Epithelial cell of esophagus (primary cell): Measurements from ENCODE around the gene TTC27.
"Not testable (repeated sequence)": the region's sequence is repeated elsewhere in the genome, so short reads cannot be mapped to it uniquely, and the experiment has no call there.

ENCODE experiments used
- DNase-seq: peaks from one replicate; pipeline ENCODE4 v3.0.0; 2010; ENCODE audit warnings: low read depth
- H3K4me3 ChIP-seq: 2 replicates; pipeline ENCODE4 v1.5.1; 2011; ENCODE audit warnings: mild to moderate bottlenecking, low read length, control low read depth
- TF ChIP-seq, protein P1 (sequence below): IDR thresholded peaks from 2 replicates; pipeline ENCODE4 v1.5.1; 2011; ENCODE audit warnings: low read depth, mild to moderate bottlenecking, low read length, control low read depth, inconsistent platforms; ENCODE audit not compliant: insufficient read depth; ENCODE audit errors: missing control alignments

TTC27 gene

DNA sequence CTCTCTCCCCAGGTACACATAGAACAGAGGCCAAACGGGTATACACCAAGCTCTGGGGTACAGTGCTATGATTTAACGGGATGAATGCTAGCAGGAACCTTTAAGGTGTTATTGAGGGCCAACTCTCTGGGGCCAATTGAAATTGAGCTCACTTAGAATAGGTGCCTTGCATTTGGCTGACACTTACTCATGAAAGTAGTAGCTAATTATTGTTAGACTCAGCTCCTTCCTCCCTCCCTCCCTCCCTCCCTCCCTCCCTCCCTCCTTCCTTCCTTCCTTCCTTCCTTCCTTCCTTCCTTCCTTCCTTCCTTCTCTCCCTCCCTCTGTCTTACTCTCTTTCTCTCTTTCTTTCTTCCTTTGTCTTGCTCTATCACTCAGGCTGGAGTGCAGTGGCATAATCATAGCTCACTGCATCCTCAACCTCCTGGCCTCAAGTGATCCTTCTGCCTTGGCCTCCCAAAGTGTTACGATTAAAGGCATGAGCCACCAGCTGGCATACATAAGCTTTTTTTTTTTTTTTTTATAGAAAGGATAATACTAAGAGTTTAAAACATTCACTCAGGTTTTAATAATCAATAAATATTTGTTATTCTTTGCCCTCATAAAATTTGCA, 95.7 kb downstream of the TTC27 start:
- TF ChIP-seq, protein P1, sequence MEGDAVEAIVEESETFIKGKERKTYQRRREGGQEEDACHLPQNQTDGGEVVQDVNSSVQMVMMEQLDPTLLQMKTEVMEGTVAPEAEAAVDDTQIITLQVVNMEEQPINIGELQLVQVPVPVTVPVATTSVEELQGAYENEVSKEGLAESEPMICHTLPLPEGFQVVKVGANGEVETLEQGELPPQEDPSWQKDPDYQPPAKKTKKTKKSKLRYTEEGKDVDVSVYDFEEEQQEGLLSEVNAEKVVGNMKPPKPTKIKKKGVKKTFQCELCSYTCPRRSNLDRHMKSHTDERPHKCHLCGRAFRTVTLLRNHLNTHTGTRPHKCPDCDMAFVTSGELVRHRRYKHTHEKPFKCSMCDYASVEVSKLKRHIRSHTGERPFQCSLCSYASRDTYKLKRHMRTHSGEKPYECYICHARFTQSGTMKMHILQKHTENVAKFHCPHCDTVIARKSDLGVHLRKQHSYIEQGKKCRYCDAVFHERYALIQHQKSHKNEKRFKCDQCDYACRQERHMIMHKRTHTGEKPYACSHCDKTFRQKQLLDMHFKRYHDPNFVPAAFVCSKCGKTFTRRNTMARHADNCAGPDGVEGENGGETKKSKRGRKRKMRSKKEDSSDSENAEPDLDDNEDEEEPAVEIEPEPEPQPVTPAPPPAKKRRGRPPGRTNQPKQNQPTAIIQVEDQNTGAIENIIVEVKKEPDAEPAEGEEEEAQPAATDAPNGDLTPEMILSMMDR, result no peak
- no peak overlapping the region for H3K4me3 ChIP-seq

DNA sequence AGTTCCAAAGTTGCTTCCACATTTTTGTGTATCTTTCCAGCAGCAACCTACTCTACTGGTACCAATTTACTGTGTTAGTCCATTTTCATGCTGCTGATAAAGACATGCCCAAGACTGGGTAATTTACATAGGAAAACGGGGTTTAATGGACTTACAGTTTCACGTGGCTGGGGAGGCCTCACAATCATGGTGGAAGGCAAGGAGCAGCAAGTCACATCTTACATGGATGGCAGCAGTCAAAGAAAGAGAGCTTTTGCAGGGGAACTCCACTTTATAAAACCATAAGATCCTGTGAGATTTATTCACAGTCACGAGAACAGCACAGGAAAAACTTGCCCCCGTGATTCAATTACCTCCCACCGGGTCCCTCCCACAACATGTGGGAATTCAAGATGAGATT, 98.8 kb downstream of the TTC27 start:
- not testable (repeated sequence) for H3K4me3 ChIP-seq, DNase-seq

More for the DNA sequence above, 95.7 kb downstream of the TTC27 start:
- DNase-seq, result no peak

DNA sequence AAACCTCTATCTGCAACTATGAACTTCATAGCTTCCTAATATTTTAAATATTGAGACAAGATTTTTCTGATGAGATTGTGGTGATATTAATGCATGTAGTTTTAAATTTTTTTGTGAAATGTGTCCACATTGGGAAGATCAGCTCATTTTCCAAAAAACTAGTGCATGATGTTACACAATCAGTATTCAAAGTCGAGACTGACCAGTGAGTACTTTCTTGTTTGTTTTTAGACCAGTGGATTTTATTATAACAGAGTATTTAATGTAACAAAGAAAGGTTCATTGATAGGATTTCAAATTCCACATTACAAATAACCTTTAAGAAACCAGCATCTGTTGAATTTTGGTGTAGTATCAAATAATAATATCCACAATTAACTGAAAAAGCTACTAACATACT, 99.3 kb downstream of the TTC27 start:
- TF ChIP-seq, protein P1, result no peak
- H3K4me3 ChIP-seq, result no peak overlapping the region

DNA sequence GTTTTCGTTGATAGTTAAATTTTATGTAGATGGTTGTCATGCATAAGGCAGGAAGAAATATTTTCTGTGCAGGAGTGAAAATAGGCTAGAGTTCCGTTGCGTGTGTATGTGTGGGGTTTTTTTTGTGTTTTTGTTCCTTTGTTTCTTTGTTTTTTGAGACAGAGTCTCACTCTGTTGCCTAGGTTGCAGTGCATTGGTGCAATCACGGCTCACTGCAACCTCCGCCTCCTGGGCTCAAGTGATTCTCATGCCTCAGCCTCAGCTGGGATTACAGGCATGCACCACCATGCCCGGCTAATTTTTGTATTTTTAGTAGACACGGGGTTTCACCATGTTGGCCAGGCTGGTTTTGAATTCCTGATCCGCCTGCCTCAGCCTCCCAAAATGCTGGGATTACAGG, 103.1 kb downstream of the TTC27 start:
- DNase-seq, H3K4me3 ChIP-seq: not testable (repeated sequence)

More for the DNA sequence above, 99.3 kb downstream of the TTC27 start:
- DNase-seq, result no peak

DNA sequence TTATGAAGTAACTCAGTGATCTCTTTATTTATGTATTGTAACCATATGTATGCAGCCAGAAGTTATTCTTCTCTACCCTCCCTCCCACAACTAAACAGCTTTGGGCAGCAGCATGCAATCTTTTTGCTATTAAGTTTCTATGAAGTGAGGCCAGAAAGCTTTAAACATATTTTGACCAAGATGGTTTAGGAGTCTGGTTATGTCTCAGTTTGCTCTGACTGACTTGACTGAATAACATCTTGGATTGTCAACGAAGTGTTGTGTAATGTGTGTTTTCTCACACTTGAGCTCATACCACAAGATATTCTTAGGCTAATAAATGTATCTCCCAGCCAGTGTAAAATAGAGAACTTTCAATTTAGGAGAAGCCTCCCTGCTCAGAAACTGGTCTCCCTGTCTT, 104.3 kb downstream of the TTC27 start:
- TF ChIP-seq, protein P1, result no peak
- H3K4me3 ChIP-seq, result no peak overlapping the region
- DNase-seq, result no peak

DNA sequence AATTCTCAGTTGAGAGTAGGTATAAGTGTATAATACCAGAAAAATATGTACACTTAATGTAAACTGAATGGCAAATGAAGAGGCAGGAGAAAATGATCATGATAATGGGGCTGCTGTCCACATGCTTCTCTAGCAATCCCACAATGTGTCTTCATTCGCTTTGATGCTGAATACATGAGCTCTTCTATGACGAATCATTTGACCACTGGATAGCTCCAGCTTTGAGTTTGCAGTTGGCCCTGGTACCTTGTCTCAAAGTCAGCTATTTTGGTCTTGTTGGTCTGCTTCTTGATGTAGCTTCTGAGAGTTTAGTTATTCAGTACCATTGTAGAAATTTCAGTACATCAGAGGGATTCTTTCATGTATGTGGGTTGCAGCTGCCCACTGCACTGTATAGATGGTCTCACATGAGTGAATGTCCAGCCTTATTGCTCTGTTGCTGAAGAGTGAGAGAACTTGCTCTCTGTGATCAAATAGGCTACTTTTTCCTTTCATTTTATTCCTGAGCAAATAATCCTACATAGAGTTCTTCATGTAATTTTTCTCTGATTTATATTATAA, 105.1 kb downstream of the TTC27 start:
- TF ChIP-seq, protein P1, result no peak
- no peak overlapping the region for H3K4me3 ChIP-seq
- DNase-seq, result no peak

DNA sequence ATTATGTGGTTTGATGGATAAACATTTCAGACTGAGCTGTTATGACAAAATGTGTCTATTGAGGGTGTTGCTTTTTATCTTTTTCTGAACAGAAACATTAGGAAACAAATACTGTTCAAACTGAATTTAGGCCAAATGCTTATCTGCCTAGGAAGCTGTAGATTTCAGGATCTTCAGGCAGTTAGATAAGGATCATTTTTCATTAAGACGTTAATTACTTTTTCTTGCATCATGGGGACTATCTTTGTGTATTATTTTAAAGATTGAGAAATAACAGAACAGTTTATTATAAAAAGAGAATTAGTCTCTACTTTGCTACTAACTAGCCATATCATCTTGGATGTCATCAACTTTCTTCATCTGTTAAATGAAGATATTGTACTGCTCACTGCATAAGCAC, 107.5 kb downstream of the TTC27 start:
- DNase-seq, result no peak
- TF ChIP-seq, protein P1, result no peak
- H3K4me3 ChIP-seq, result no peak overlapping the region

DNA sequence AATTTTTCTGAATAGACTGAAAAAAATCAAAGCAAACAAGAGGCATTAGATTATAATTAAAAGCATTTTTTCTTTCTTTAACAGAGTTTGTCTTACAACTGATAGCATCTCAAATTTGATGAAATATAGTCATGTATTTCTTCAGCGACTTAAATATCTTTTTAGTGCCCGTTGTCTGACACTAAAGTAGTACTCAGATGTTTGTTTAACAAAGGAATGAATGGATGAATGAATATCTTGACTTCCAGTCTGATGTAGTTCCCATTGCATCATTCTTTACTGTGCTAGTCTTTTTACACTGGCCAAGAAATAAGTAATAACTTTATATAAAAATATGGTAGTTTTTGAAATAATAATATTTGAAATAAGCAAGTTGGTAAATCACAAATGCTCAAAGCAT, 111.1 kb downstream of the TTC27 start:
- no peak overlapping the region for H3K4me3 ChIP-seq
- TF ChIP-seq, protein P1, result no peak
- DNase-seq, result no peak
